H1 (cell line): Measurements from ENCODE around the gene SMAP1. TPM values are rescaled to one million over a fixed set of nuclear protein-coding genes. Genes with fewer than 3 reads are reported as not detected.

ENCODE experiments used
- BACH1 ChIP-seq: IDR thresholded peaks from 2 replicates; pipeline ENCODE4 v1.6.1; 2012; ENCODE audit warnings: low read length, improper control_type of control experiment
- BCL11A ChIP-seq, 2 experiments: IDR thresholded peaks; one replicate each; pipeline ENCODE4 v1.6.1; 2011; ENCODE audit warnings: low read depth in 2 of 2, low read length in 2 of 2, mild to moderate bottlenecking in 2 of 2
- MAX ChIP-seq: IDR thresholded peaks from 2 replicates; pipeline ENCODE4 v1.6.1; 2012; ENCODE audit warnings: inconsistent platforms
- SAP30 ChIP-seq: fragments of 300-600 bp; sonication (generic); IDR thresholded peaks from 2 replicates; pipeline ENCODE4 v1.7.1; 2012; ENCODE audit warnings: low read length, moderate library complexity, mild to moderate bottlenecking, inconsistent platforms; ENCODE audit not compliant: insufficient read depth, insufficient replicate concordance
- TEAD4 ChIP-seq: IDR thresholded peaks from 2 replicates; pipeline ENCODE4 v1.6.1; 2012; ENCODE audit warnings: low read depth, low read length, inconsistent platforms, mixed read lengths
- polyA plus RNA-seq, 7 experiments: library from polyadenylated mRNA; depleted of rRNA in 3 of 7; stranded (reverse) in 5 of 7; unstranded in 2 of 7; fragments of >200 nt in 5 of 7; fragments of 200-250 nt in 2 of 7; gene quantifications; 1 replicate in 5 of 7; 2 replicates in 1 of 7; 4 replicates in 1 of 7; pipeline versions ENCODE4 v1.2.1 to v1.2.3, GENCODE V29; 2011 to 2013; ENCODE audit warnings: missing spikeins in 2 of 7, mixed read lengths in 2 of 7
- total RNA-seq: library from RNA; stranded (reverse); fragmentation: NEBNext Ultra II Directional; extraction: Animal tissue kit (Norgen Biotek cat#: 25700); gene quantifications from 2 replicates; pipeline ENCODE4 v1.2.1, GENCODE V29; 2021
- TF ChIP-seq, protein P1 (sequence below): fragments of 300-600 bp; sonication (generic); IDR thresholded peaks from 2 replicates; pipeline ENCODE4 v1.7.1; 2012; ENCODE audit warnings: low read length, moderate library complexity, mild to moderate bottlenecking, inconsistent platforms; ENCODE audit not compliant: insufficient replicate concordance

The SMAP1 gene
- total and polyA plus RNA-seq, 2 of the 8 experiments (the other 6 are each of a cell fraction or from before 2014, with no cell fraction given) = 18.8 to 32.4 TPM

DNA sequence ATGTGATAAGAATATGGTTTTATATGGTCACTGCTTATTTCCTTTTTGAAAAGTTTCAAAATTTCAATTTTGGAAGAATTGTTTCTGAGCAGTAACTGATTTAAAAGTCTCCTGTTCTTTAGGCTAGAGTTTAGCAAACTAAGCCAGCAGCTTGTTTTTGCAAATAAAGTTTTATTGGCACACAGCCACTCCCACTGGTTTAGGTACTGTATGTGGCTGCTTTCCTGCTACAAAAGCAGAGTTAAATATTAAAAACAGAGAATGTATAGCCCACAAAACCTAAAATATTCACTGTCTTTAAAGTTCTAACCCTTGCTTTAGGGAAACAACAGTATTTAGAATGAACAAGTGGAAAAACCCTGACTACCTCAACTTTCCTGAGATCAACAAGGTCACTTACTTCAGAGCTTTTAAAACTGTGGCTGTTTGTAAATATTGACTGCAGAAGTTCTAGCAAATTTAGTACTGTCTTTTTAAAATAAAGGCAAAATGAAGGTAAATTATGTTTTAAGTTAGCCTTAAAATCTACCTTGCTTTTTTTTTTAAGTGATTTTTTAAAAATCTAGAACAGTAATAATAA lies 185.1 kb downstream of the SMAP1 start (continued):
- TF ChIP-seq, protein P1, sequence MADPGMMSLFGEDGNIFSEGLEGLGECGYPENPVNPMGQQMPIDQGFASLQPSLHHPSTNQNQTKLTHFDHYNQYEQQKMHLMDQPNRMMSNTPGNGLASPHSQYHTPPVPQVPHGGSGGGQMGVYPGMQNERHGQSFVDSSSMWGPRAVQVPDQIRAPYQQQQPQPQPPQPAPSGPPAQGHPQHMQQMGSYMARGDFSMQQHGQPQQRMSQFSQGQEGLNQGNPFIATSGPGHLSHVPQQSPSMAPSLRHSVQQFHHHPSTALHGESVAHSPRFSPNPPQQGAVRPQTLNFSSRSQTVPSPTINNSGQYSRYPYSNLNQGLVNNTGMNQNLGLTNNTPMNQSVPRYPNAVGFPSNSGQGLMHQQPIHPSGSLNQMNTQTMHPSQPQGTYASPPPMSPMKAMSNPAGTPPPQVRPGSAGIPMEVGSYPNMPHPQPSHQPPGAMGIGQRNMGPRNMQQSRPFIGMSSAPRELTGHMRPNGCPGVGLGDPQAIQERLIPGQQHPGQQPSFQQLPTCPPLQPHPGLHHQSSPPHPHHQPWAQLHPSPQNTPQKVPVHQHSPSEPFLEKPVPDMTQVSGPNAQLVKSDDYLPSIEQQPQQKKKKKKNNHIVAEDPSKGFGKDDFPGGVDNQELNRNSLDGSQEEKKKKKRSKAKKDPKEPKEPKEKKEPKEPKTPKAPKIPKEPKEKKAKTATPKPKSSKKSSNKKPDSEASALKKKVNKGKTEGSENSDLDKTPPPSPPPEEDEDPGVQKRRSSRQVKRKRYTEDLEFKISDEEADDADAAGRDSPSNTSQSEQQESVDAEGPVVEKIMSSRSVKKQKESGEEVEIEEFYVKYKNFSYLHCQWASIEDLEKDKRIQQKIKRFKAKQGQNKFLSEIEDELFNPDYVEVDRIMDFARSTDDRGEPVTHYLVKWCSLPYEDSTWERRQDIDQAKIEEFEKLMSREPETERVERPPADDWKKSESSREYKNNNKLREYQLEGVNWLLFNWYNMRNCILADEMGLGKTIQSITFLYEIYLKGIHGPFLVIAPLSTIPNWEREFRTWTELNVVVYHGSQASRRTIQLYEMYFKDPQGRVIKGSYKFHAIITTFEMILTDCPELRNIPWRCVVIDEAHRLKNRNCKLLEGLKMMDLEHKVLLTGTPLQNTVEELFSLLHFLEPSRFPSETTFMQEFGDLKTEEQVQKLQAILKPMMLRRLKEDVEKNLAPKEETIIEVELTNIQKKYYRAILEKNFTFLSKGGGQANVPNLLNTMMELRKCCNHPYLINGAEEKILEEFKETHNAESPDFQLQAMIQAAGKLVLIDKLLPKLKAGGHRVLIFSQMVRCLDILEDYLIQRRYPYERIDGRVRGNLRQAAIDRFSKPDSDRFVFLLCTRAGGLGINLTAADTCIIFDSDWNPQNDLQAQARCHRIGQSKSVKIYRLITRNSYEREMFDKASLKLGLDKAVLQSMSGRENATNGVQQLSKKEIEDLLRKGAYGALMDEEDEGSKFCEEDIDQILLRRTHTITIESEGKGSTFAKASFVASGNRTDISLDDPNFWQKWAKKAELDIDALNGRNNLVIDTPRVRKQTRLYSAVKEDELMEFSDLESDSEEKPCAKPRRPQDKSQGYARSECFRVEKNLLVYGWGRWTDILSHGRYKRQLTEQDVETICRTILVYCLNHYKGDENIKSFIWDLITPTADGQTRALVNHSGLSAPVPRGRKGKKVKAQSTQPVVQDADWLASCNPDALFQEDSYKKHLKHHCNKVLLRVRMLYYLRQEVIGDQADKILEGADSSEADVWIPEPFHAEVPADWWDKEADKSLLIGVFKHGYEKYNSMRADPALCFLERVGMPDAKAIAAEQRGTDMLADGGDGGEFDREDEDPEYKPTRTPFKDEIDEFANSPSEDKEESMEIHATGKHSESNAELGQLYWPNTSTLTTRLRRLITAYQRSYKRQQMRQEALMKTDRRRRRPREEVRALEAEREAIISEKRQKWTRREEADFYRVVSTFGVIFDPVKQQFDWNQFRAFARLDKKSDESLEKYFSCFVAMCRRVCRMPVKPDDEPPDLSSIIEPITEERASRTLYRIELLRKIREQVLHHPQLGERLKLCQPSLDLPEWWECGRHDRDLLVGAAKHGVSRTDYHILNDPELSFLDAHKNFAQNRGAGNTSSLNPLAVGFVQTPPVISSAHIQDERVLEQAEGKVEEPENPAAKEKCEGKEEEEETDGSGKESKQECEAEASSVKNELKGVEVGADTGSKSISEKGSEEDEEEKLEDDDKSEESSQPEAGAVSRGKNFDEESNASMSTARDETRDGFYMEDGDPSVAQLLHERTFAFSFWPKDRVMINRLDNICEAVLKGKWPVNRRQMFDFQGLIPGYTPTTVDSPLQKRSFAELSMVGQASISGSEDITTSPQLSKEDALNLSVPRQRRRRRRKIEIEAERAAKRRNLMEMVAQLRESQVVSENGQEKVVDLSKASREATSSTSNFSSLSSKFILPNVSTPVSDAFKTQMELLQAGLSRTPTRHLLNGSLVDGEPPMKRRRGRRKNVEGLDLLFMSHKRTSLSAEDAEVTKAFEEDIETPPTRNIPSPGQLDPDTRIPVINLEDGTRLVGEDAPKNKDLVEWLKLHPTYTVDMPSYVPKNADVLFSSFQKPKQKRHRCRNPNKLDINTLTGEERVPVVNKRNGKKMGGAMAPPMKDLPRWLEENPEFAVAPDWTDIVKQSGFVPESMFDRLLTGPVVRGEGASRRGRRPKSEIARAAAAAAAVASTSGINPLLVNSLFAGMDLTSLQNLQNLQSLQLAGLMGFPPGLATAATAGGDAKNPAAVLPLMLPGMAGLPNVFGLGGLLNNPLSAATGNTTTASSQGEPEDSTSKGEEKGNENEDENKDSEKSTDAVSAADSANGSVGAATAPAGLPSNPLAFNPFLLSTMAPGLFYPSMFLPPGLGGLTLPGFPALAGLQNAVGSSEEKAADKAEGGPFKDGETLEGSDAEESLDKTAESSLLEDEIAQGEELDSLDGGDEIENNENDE = no peak
- no peak for TF ChIP-seq BCL11A (IDR thresholded peaks at IDR 0.05; ENCODE audit: low read depth in 2 of 2, low read length in 2 of 2)
- no peak for TF ChIP-seq TEAD4
- TF ChIP-seq BACH1 = no peak
- no peak for TF ChIP-seq SAP30
- no peak for TF ChIP-seq MAX
